Peyer's patch (tissue), 4 donors: ENCODE measurements around the gene ARHGAP20. TPM values are rescaled to one million over a fixed set of nuclear protein-coding genes. Genes with fewer than 3 reads are reported as not detected.

Experiments
- DNase-seq, 3 donors: peaks; one replicate each; pipeline ENCODE4 v3.0.0-alpha.2; 2017 to 2019
- H3K27ac ChIP-seq, 4 donors: fragments of 200-600 bp; sonication (generic); one replicate each; pipeline ENCODE4 v1.5.1; 2016 to 2019
- H3K27me3 ChIP-seq, 2 donors: fragments of 200-600 bp; sonication (generic); one replicate each; pipeline ENCODE4 v1.5.1; 2019
- H3K36me3 ChIP-seq, 3 donors: fragments of 200-600 bp; sonication (generic); one replicate each; pipeline ENCODE4 v1.5.1; 2016 to 2019
- H3K4me1 ChIP-seq, 4 donors: fragments of 200-600 bp; sonication (generic); one replicate each; pipeline ENCODE4 v1.5.1; 2016 to 2019
- H3K4me3 ChIP-seq, 4 donors: fragments of 200-600 bp; sonication (generic); 1 replicate in 3 of 4; 2 replicates in 1 of 4; pipeline ENCODE4 v1.5.1; 2016 to 2019; ENCODE audit warnings: mild to moderate bottlenecking in 1 of 4
- H3K9me3 ChIP-seq, 4 donors: fragments of 200-600 bp; sonication (generic); one replicate each; pipeline ENCODE4 v1.5.1; 2016 to 2019; ENCODE audit warnings: mild to moderate bottlenecking in 1 of 4
- POLR2A ChIP-seq, 2 donors: fragments of 450-650 bp; IDR thresholded peaks; one replicate each; pipeline ENCODE4 v1.5.1; 2017; ENCODE audit warnings: antibody characterized with exemption in 2 of 2, mild to moderate bottlenecking in 2 of 2, moderate library complexity in 2 of 2
- total RNA-seq, 4 donors: library from RNA; depleted of rRNA; stranded (reverse); fragments of >200 nt; gene quantifications; one replicate each; pipeline ENCODE4 v1.1.0, GENCODE V29; 2016
- TF ChIP-seq, protein P1 (sequence below), 6 experiments: fragments of 450-650 bp in 4 of 6; fragments of 200-600 bp in 2 of 6; sonication (generic) in 1 of 6; IDR thresholded peaks; one replicate each; pipeline ENCODE4 v1.5.1; 2017 to 2019; ENCODE audit warnings: antibody characterized with exemption in 6 of 6, mild to moderate bottlenecking in 3 of 6, moderate library complexity in 1 of 6

The ARHGAP20 gene
- total RNA-seq, 4 donors from 2014 or later, result 1.8 to 9.9 (median 2.3) TPM

- Histone ChIP-seq H3K9me3 (no peaks in the 10 kb centered on the region), H3K27ac (no peak overlapping the region), H3K4me3 (no peak overlapping the region), H3K4me1 (peaks cover 0 to 8% (median 0%) of the 10 kb centered on the region in 4 donors), H3K27me3 (no peaks in the 10 kb centered on the region), H3K36me3 (no peaks in the 10 kb centered on the region)
- DNase-seq, result no peak
- TF ChIP-seq, protein P1, sequence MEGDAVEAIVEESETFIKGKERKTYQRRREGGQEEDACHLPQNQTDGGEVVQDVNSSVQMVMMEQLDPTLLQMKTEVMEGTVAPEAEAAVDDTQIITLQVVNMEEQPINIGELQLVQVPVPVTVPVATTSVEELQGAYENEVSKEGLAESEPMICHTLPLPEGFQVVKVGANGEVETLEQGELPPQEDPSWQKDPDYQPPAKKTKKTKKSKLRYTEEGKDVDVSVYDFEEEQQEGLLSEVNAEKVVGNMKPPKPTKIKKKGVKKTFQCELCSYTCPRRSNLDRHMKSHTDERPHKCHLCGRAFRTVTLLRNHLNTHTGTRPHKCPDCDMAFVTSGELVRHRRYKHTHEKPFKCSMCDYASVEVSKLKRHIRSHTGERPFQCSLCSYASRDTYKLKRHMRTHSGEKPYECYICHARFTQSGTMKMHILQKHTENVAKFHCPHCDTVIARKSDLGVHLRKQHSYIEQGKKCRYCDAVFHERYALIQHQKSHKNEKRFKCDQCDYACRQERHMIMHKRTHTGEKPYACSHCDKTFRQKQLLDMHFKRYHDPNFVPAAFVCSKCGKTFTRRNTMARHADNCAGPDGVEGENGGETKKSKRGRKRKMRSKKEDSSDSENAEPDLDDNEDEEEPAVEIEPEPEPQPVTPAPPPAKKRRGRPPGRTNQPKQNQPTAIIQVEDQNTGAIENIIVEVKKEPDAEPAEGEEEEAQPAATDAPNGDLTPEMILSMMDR (IDR thresholded peaks at IDR 0.05), result no peak
- no peak for TF ChIP-seq POLR2A (IDR thresholded peaks at IDR 0.05)
These were observed 125.1 kb downstream of the ARHGAP20 start for GRCh38 chr11:110587129-110587528.

GRCh38 chr11:110584150-110584549, 128.1 kb downstream of the ARHGAP20 start:
- DNase-seq, result no peak
- peaks cover 0 to 8% (median 0%) of the 10 kb centered on the region in 4 donors for H3K4me1 ChIP-seq
- no peaks in the 10 kb centered on the region for H3K36me3 ChIP-seq
- H3K27ac ChIP-seq, result no peak overlapping the region
- no peak overlapping the region for H3K4me3 ChIP-seq
- no peaks in the 10 kb centered on the region for H3K27me3 ChIP-seq
- TF ChIP-seq, protein P1 (IDR thresholded peaks at IDR 0.05), result no peak
- no peak for TF ChIP-seq POLR2A (IDR thresholded peaks at IDR 0.05)
- H3K9me3 ChIP-seq, result no peaks in the 10 kb centered on the region

- Histone ChIP-seq H3K4me3 (no peak overlapping the region), H3K36me3 (no peaks in the 10 kb centered on the region), H3K27ac (no peak overlapping the region), H3K27me3 (no peaks in the 10 kb centered on the region), H3K9me3 (no peaks in the 10 kb centered on the region), H3K4me1 (peaks cover 0 to 8% (median 0%) of the 10 kb centered on the region in 4 donors)
- DNase-seq, result no peak
- TF ChIP-seq, protein P1 (IDR thresholded peaks at IDR 0.05), result no peak
- TF ChIP-seq POLR2A (IDR thresholded peaks at IDR 0.05), result no peak
These were observed 129.4 kb downstream of the ARHGAP20 start for GRCh38 chr11:110582728-110583432.

GRCh38 chr11:110580571-110580970, 131.7 kb downstream of the ARHGAP20 start:
- H3K36me3 ChIP-seq, result no peaks in the 10 kb centered on the region
- H3K4me1 ChIP-seq, result peaks cover 0 to 8% (median 0%) of the 10 kb centered on the region in 4 donors
- no peaks in the 10 kb centered on the region for H3K27me3 ChIP-seq
- H3K4me3 ChIP-seq, result no peak overlapping the region
- no peak for DNase-seq
- H3K9me3 ChIP-seq, result no peaks in the 10 kb centered on the region
- no peak for TF ChIP-seq POLR2A (IDR thresholded peaks at IDR 0.05)
- TF ChIP-seq, protein P1 (IDR thresholded peaks at IDR 0.05), result no peak
- no peak overlapping the region for H3K27ac ChIP-seq

GRCh38 chr11:110573411-110573810, 138.8 kb downstream of the ARHGAP20 start:
- no peak overlapping the region for H3K4me3 ChIP-seq
- no peaks in the 10 kb centered on the region for H3K27me3 ChIP-seq
- H3K4me1 ChIP-seq, result no peaks in the 10 kb centered on the region
- no peak for TF ChIP-seq POLR2A (IDR thresholded peaks at IDR 0.05)
- TF ChIP-seq, protein P1 (IDR thresholded peaks at IDR 0.05), result no peak
- H3K9me3 ChIP-seq, result no peaks in the 10 kb centered on the region
- no peak for DNase-seq
- no peaks in the 10 kb centered on the region for H3K36me3 ChIP-seq
- H3K27ac ChIP-seq, result no peak overlapping the region
